ENCODE data around the gene DOK6.
"Not testable (repeated sequence)": the region's sequence is repeated elsewhere in the genome, so short reads cannot be mapped to it uniquely, and the experiment has no call there.

DNA sequence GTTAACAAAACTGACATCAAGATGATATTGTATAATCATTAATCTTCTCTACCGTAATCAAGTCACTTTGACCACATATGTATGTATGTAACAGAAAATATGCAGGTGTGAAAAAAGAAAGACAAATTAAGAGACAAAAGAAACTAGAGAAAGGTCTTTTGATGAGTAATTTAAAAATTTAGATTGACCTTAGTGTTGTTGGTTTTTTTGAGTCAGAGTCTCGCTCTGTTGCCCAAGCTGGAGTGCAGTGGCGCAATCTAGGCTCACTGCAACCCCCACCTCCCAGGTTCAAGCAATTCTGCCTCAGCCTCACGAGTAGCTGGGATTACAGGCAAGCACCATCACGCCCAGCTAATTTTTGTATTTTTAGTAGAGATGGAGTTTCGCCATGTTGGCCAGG is 464.1 kb downstream of the DOK6 start:
- not testable (repeated sequence) for TF ChIP-seq POLR2AphosphoS5, POLR2A, TAF1, SPI1 (IDR thresholded peaks at IDR 0.05; ENCODE audit: low read depth, low read length)

Data from GM12891 (cell line).